Skeletal muscle satellite cell (primary cell): ENCODE data around the gene ELMO2. TPM values are rescaled to one million over a fixed set of nuclear protein-coding genes. Genes with fewer than 3 reads are reported as not detected.

Source experiments
- H3K27me3 ChIP-seq: 2 replicates; pipeline ENCODE4 v1.7.0; 2013; ENCODE audit warnings: low read length; ENCODE audit not compliant: control insufficient read depth, insufficient read depth
- H3K36me3 ChIP-seq: 2 replicates; pipeline ENCODE4 v1.7.0; 2013; ENCODE audit warnings: mild to moderate bottlenecking, control low read depth, low read length; ENCODE audit not compliant: insufficient read depth
- H3K4me1 ChIP-seq: 2 replicates; pipeline ENCODE4 v1.7.0; 2013; ENCODE audit warnings: low read length; ENCODE audit not compliant: control insufficient read depth, insufficient read depth
- H3K4me2 ChIP-seq: 2 replicates; pipeline ENCODE4 v1.7.0; 2013; ENCODE audit warnings: mild to moderate bottlenecking, low read length
- H3K4me3 ChIP-seq: 2 replicates; pipeline ENCODE4 v1.7.0; 2013; ENCODE audit warnings: low read length
- H3K9ac ChIP-seq: 2 replicates; pipeline ENCODE4 v1.7.0; 2013; ENCODE audit warnings: mild to moderate bottlenecking, low read depth, low read length, moderate library complexity
- H3K9me3 ChIP-seq: replicated peaks from 2 replicates; pipeline ENCODE4 v1.7.0; 2013; ENCODE audit warnings: mild to moderate bottlenecking, control low read depth, low read length
- total RNA-seq: library from RNA; depleted of rRNA; stranded (reverse); fragments of >200 nt; gene quantifications from 2 replicates; pipeline ENCODE4 v1.2.3, GENCODE V29; 2012; rRNA removed

ELMO2 gene
- total RNA-seq: 33.5 and 36.7 TPM in 2 replicates

- H3K36me3 ChIP-seq: no peaks in the 10 kb centered on the region
- peak within 1 kb of the TSS; percentile 88 for H3K9ac ChIP-seq
- peaks cover 25% of the 10 kb centered on the region for H3K4me1 ChIP-seq
- H3K4me2 ChIP-seq: peak within 1 kb of the TSS; percentile 98
- no peaks in the 10 kb centered on the region for H3K9me3 ChIP-seq
- peak within 1 kb of the TSS; percentile 91 for H3K4me3 ChIP-seq
- H3K27me3 ChIP-seq: no peaks in the 10 kb centered on the region
Measured at GRCh38 chr20:46406200-46406985, at the start of gene ELMO2. Gene ELMO2, minus strand, starts transcription at chr20:46406615. Its CDS starts 12,133 bp downstream, at chr20:46394482.

GRCh38 chr20:46455729-46456128 lies 49.3 kb upstream of the ELMO2 start:
- Histone ChIP-seq H3K4me1 (no peaks in the 10 kb centered on the region), H3K4me3 (no peak overlapping the region), H3K9ac (no peak overlapping the region), H3K36me3 (no peaks in the 10 kb centered on the region), H3K27me3 (peaks cover 13% of the 10 kb centered on the region), H3K4me2 (no peak overlapping the region), H3K9me3 (peaks cover 16% of the 10 kb centered on the region)

- no peak overlapping the region for H3K4me3 ChIP-seq
- H3K4me2 ChIP-seq: no peak overlapping the region
- peaks cover 22% of the 10 kb centered on the region for H3K27me3 ChIP-seq
- no peaks in the 10 kb centered on the region for H3K36me3 ChIP-seq
- H3K9me3 ChIP-seq: no peaks in the 10 kb centered on the region
- no peak overlapping the region for H3K9ac ChIP-seq
- H3K4me1 ChIP-seq: no peaks in the 10 kb centered on the region
Measured at GRCh38 chr20:46446851-46447250, 40.4 kb upstream of the ELMO2 start.

- Histone ChIP-seq H3K4me1 (no peaks in the 10 kb centered on the region), H3K9me3 (no peaks in the 10 kb centered on the region), H3K36me3 (no peaks in the 10 kb centered on the region), H3K9ac (no peak overlapping the region), H3K4me2 (no peak overlapping the region), H3K4me3 (no peak overlapping the region), H3K27me3 (peaks cover 15% of the 10 kb centered on the region)
Measured at GRCh38 chr20:46439837-46440236, 33.4 kb upstream of the ELMO2 start.

- H3K9ac ChIP-seq: no peak overlapping the region
- H3K36me3 ChIP-seq: no peaks in the 10 kb centered on the region
- no peak overlapping the region for H3K4me2 ChIP-seq
- peaks cover 20% of the 10 kb centered on the region for H3K27me3 ChIP-seq
- no peaks in the 10 kb centered on the region for H3K4me1 ChIP-seq
- H3K9me3 ChIP-seq: no peaks in the 10 kb centered on the region
- H3K4me3 ChIP-seq: no peak overlapping the region
Measured at GRCh38 chr20:46438156-46438750, 31.8 kb upstream of the ELMO2 start.

- no peaks in the 10 kb centered on the region for H3K36me3 ChIP-seq
- H3K4me2 ChIP-seq: no peak overlapping the region
- H3K4me3 ChIP-seq: no peak overlapping the region
- peaks cover 33% of the 10 kb centered on the region for H3K27me3 ChIP-seq
- no peaks in the 10 kb centered on the region for H3K4me1 ChIP-seq
- no peaks in the 10 kb centered on the region for H3K9me3 ChIP-seq
- H3K9ac ChIP-seq: no peak overlapping the region
Measured at GRCh38 chr20:46435146-46435545, 28.7 kb upstream of the ELMO2 start.

GRCh38 chr20:46434597-46434996 lies 28.2 kb upstream of the ELMO2 start:
- no peak overlapping the region for H3K4me2 ChIP-seq
- H3K4me1 ChIP-seq: no peaks in the 10 kb centered on the region
- H3K36me3 ChIP-seq: no peaks in the 10 kb centered on the region
- H3K4me3 ChIP-seq: no peak overlapping the region
- H3K9ac ChIP-seq: no peak overlapping the region
- H3K27me3 ChIP-seq: peaks cover 39% of the 10 kb centered on the region
- H3K9me3 ChIP-seq: no peaks in the 10 kb centered on the region

- Histone ChIP-seq H3K4me3 (no peak overlapping the region), H3K9me3 (no peaks in the 10 kb centered on the region), H3K9ac (no peak overlapping the region), H3K4me1 (no peaks in the 10 kb centered on the region), H3K4me2 (no peak overlapping the region), H3K27me3 (peaks cover 53% of the 10 kb centered on the region), H3K36me3 (no peaks in the 10 kb centered on the region)
Measured at GRCh38 chr20:46433051-46433450, 26.6 kb upstream of the ELMO2 start.

GRCh38 chr20:46430921-46431712 lies 24.7 kb upstream of the ELMO2 start:
- Histone ChIP-seq H3K27me3 (peaks cover 69% of the 10 kb centered on the region), H3K36me3 (no peaks in the 10 kb centered on the region)

GRCh38 chr20:46427384-46427783 lies 21.0 kb upstream of the ELMO2 start:
- Histone ChIP-seq H3K27me3 (peaks cover 65% of the 10 kb centered on the region), H3K9me3 (no peaks in the 10 kb centered on the region), H3K4me2 (no peak overlapping the region), H3K4me3 (no peak overlapping the region), H3K4me1 (no peaks in the 10 kb centered on the region), H3K9ac (no peak overlapping the region), H3K36me3 (no peaks in the 10 kb centered on the region)

More at GRCh38 chr20:46430921-46431712, 24.7 kb upstream of the ELMO2 start:
- H3K9ac ChIP-seq: no peak overlapping the region
- H3K4me3 ChIP-seq: no peak overlapping the region
- H3K9me3 ChIP-seq: no peaks in the 10 kb centered on the region
- H3K4me1 ChIP-seq: no peaks in the 10 kb centered on the region
- H3K4me2 ChIP-seq: no peak overlapping the region

- Histone ChIP-seq H3K9me3 (no peaks in the 10 kb centered on the region), H3K4me3 (no peak overlapping the region)
Measured at GRCh38 chr20:46423882-46424482, 17.6 kb upstream of the ELMO2 start.

More at GRCh38 chr20:46423882-46424482, 17.6 kb upstream of the ELMO2 start:
- Histone ChIP-seq H3K27me3 (peaks cover 59% of the 10 kb centered on the region), H3K36me3 (no peaks in the 10 kb centered on the region), H3K4me1 (no peaks in the 10 kb centered on the region), H3K9ac (no peak overlapping the region), H3K4me2 (no peak overlapping the region)
